NCI-H526 (cell line): ENCODE measurements around the gene SLC9A3.
"Not testable (repeated sequence)": the region's sequence is repeated elsewhere in the genome, so short reads cannot be mapped to it uniquely, and the experiment has no call there.

Experiments used
- DNase-seq, 2 experiments: peaks; one replicate each; lab custom pipeline; 2025; lab: John Stamatoyannopoulos, UW

SLC9A3 gene

GRCh38 chr5:524234-524972 is at the start of gene SLC9A3:
TSS of gene SLC9A3 (minus strand) at chr5:524449.
- no peak for DNase-seq

- DNase-seq = peak; percentile 5 to 44
Measured at GRCh38 chr5:573976-574375, 49.7 kb upstream of the SLC9A3 start.

- no peak for DNase-seq
Measured at GRCh38 chr5:573206-573605, 49.0 kb upstream of the SLC9A3 start.

GRCh38 chr5:572398-573019 is 48.3 kb upstream of the SLC9A3 start:
- DNase-seq = peak; percentile 36 to 62

- DNase-seq = peak in 1 of 2 experiments; percentile 26
Measured at GRCh38 chr5:571791-572190, 47.5 kb upstream of the SLC9A3 start.

GRCh38 chr5:570886-571285 is 46.6 kb upstream of the SLC9A3 start:
- no peak for DNase-seq

- no peak for DNase-seq
Measured at GRCh38 chr5:570446-570845, 46.2 kb upstream of the SLC9A3 start.

GRCh38 chr5:569868-570361 is 45.7 kb upstream of the SLC9A3 start:
- no peak for DNase-seq

- no peak for DNase-seq
Measured at GRCh38 chr5:569358-569867, 45.2 kb upstream of the SLC9A3 start.

- DNase-seq = no peak
Measured at GRCh38 chr5:568809-569208, 44.6 kb upstream of the SLC9A3 start.

GRCh38 chr5:568061-568781 is 44.0 kb upstream of the SLC9A3 start:
- no peak for DNase-seq

- no peak for DNase-seq
Measured at GRCh38 chr5:567664-568060, 43.4 kb upstream of the SLC9A3 start.

GRCh38 chr5:566636-567309 is 42.5 kb upstream of the SLC9A3 start:
- DNase-seq = no peak

GRCh38 chr5:565782-566440 is 41.7 kb upstream of the SLC9A3 start:
- DNase-seq = peak; percentile 2 to 51

- DNase-seq = no peak
Measured at GRCh38 chr5:561408-561807, 37.2 kb upstream of the SLC9A3 start.

GRCh38 chr5:560792-561166 is 36.5 kb upstream of the SLC9A3 start:
- no peak for DNase-seq

GRCh38 chr5:558871-559503 is 34.7 kb upstream of the SLC9A3 start:
- no peak for DNase-seq

- no peak for DNase-seq
Measured at GRCh38 chr5:558326-558725, 34.1 kb upstream of the SLC9A3 start.

- not testable (repeated sequence) for DNase-seq
Measured at GRCh38 chr5:557917-558316, 33.7 kb upstream of the SLC9A3 start.

- no peak for DNase-seq
Measured at GRCh38 chr5:556909-557441, 32.7 kb upstream of the SLC9A3 start.
